ENCODE data around the gene MAP3K7CL.

DNA sequence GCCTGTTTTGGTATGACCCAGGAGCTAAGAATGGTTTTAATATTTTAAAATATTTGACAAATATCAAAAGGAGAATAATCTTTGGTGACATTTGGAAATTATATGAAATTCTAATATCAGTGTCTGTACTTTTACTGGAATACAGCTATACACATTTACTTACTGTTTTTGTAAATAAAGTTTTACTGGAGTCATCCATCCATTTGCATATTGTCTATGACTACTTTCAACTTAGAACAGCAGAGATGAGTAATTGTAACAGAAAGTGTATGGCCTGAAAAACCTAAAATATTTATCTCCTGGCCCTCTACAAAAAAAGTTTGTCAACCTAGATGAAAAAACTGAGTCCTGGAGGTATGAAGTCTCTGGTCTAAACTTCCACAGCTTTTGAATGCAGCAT is 5.8 kb upstream of the MAP3K7CL start:
- no peak for TF ChIP-seq EZH2 (IDR thresholded peaks at IDR 0.05; ENCODE audit: insufficient read depth, low read length)
- no peak for TF ChIP-seq CTCF (IDR thresholded peaks at IDR 0.05; ENCODE audit: insufficient read depth, low read depth, low read length)
